Activated CD4-positive, alpha-beta T cell treated with anti-CD3 and anti-CD28 coated beads, Interleukin-2, amount 10 ng/mL, durations not matched to agents 7 days and 5 days (primary cell): ENCODE results near the gene RNF157. TPM values are rescaled to one million over a fixed set of nuclear protein-coding genes. Genes with fewer than 3 reads are reported as not detected.
"Not testable (repeated sequence)": the region's sequence is repeated elsewhere in the genome, so short reads cannot be mapped to it uniquely, and the experiment has no call there.

ENCODE experiments used
- CTCF ChIA-PET: fragments of 350-600 bp; sonication (Branson Sonifier 250); formaldehyde crosslinking; loops from one replicate; lab custom pipeline; 2021; ENCODE audit warnings: antibody characterized with exemption; lab: Charles Lee
- POLR2A ChIA-PET: fragments of 350-600 bp; sonication (Branson Sonifier 250); formaldehyde crosslinking; loops from one replicate; lab custom pipeline; 2021; ENCODE audit warnings: antibody characterized with exemption; lab: Charles Lee
- DNase-seq: peaks from one replicate; pipeline ENCODE4 v3.0.0-alpha.2; 2020
- H3K27ac Mint-ChIP-seq: one replicate; pipeline ENCODE4 v1.8.0; 2021; ENCODE audit warnings: mild to moderate bottlenecking, moderate library complexity, mixed read lengths
- H3K27me3 Mint-ChIP-seq: one replicate; pipeline ENCODE4 v1.8.0; 2021; ENCODE audit warnings: mixed read lengths
- H3K36me3 Mint-ChIP-seq: one replicate; pipeline ENCODE4 v1.8.0; 2021; ENCODE audit warnings: low read depth, mixed read lengths
- H3K4me1 Mint-ChIP-seq: one replicate; pipeline ENCODE4 v1.8.0; 2021; ENCODE audit warnings: mixed read lengths
- H3K4me3 Mint-ChIP-seq: one replicate; pipeline ENCODE4 v1.8.0; 2021; ENCODE audit warnings: mild to moderate bottlenecking, moderate library complexity, mixed read lengths
- H3K9me3 Mint-ChIP-seq: one replicate; pipeline ENCODE4 v1.8.0; 2021; ENCODE audit warnings: mixed read lengths
- total RNA-seq, 2 experiments: library from RNA; stranded (reverse); gene quantifications; one replicate each; pipeline ENCODE4 v1.2.3, GENCODE V29; 2021

Gene RNF157
- total RNA-seq, 2 experiments from 2014 or later = 121 to 129 TPM

DNA sequence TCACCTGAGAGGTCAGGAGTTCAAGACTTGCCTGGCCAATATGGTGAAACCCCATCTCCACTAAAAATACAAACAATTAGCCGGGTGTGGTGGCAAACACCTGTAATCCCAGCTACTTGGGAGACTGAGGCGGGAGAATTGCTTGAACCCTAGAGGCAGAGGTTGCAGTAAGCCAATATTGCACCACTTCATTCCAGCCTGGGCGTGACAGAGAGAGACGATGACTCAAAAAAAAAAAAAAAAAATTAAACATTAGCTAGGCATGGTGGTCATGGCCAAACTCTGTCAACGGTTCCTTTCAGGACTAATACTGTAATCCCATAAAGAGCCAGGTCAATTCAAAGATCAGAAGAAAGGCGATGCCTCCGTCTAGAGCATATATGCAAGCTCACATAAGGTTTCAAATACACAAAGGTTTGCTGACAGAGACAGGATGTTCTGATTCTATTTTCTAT lies 2.4 kb downstream of the RNF157 start:
- H3K4me1 Mint-ChIP-seq = peaks cover 71% of the 10 kb centered on the region

DNA sequence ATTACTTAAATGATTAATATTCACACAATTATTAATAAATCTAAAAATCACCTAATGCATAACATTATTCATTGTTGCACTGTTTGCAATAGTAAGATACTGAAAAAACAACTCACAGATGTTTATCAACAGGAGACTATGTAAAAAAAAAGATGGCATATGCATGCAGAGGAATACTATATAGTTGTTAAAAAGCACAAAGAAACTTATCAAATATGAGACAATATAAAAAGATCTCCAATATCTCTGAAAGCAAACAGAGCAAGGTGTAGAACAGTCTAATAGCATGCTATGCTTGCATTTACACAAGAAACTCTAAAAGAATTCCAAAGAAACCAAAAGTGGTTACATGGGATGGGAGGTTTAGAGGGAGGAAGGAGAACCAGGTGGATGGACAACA lies 3.7 kb downstream of the RNF157 start:
- peaks cover 57% of the 10 kb centered on the region for H3K36me3 Mint-ChIP-seq
- DNase-seq = no peak
- POLR2A ChIA-PET = no interaction called here
- CTCF ChIA-PET = interaction anchor here (1.5 kb wide), 1 partner anchor 35 kb away, joined by 4 read pairs; no protein-coding TSS in a partner anchor
- no peaks in the 10 kb centered on the region for H3K27me3 Mint-ChIP-seq
- H3K4me1 Mint-ChIP-seq = peaks cover 67% of the 10 kb centered on the region
- no peak overlapping the region for H3K4me3 Mint-ChIP-seq
- H3K9me3 Mint-ChIP-seq = peaks cover 2% of the 10 kb centered on the region
- H3K27ac Mint-ChIP-seq = no peak overlapping the region

More for the DNA sequence above, 2.4 kb downstream of the RNF157 start:
- Mint-ChIP-seq H3K36me3 (peaks cover 47% of the 10 kb centered on the region), H3K4me3 (peak overlapping the region; percentile 85), H3K27ac (peak overlapping the region; percentile 76), H3K9me3 (peaks cover 2% of the 10 kb centered on the region), H3K27me3 (no peaks in the 10 kb centered on the region)
- POLR2A ChIA-PET = interaction anchor here (0.6 to 0.7 kb wide), 3 partner anchors 53 to 58 kb away, joined by 3 to 11 read pairs (median 3); no protein-coding TSS in a partner anchor
- DNase-seq = no peak
- CTCF ChIA-PET = interaction anchor here (0.8 to 1.6 kb wide), 8 partner anchors 9 to 117 kb away, joined by 3 to 4 read pairs (median 3); no protein-coding TSS in a partner anchor

DNA sequence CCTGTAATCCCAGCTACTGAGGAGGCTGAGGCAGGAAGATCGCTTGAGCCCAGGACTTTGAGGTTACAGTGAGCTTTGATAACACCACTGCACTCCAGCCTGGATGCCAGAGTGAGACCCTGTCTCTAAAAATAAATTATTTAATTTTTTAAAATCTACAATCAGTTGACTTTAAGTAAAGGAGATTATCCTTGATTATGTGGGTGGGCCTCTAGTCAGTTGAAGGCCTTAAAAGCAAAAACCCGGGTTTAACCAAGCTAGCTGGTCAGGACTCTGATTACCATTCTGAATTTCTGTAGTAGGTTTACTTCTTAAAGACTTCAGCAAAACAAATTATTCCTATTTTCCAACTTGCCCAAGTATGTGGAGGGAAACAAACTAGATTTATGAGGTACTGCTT lies 4.4 kb downstream of the RNF157 start:
- ChIA-PET CTCF (interaction anchor here (1.3 kb wide), 1 partner anchor 13 kb away, joined by 3 read pairs; no protein-coding TSS in a partner anchor), POLR2A (no interaction called here)
- H3K36me3 Mint-ChIP-seq = peaks cover 60% of the 10 kb centered on the region
- no peak overlapping the region for H3K27ac Mint-ChIP-seq
- H3K9me3 Mint-ChIP-seq = peaks cover 2% of the 10 kb centered on the region
- H3K4me3 Mint-ChIP-seq = no peak overlapping the region
- no peak for DNase-seq
- peaks cover 61% of the 10 kb centered on the region for H3K4me1 Mint-ChIP-seq
- no peaks in the 10 kb centered on the region for H3K27me3 Mint-ChIP-seq

DNA sequence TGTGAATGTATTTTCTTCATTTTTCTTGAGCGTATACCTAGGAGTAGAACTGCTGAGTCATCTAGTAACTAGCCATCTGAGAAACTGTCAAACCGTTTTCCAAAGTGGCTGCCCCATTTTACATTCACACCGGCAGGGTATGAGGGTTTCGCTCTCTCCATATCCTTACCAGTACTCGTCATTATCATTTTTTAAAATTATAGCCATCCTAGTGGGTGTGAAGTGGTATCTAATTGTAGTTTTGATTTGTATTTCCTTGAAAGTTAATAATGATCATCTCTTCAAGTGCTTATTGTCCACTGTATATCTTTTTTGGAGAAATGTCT lies 6.0 kb downstream of the RNF157 start:
- H3K9me3 Mint-ChIP-seq = peaks cover 2% of the 10 kb centered on the region
- ChIA-PET POLR2A (no interaction called here), CTCF (no interaction called here)
- H3K4me1 Mint-ChIP-seq = peaks cover 68% of the 10 kb centered on the region
- H3K4me3 Mint-ChIP-seq = no peak overlapping the region
- H3K36me3 Mint-ChIP-seq = peaks cover 71% of the 10 kb centered on the region
- DNase-seq = no peak
- no peaks in the 10 kb centered on the region for H3K27me3 Mint-ChIP-seq
- no peak overlapping the region for H3K27ac Mint-ChIP-seq

DNA sequence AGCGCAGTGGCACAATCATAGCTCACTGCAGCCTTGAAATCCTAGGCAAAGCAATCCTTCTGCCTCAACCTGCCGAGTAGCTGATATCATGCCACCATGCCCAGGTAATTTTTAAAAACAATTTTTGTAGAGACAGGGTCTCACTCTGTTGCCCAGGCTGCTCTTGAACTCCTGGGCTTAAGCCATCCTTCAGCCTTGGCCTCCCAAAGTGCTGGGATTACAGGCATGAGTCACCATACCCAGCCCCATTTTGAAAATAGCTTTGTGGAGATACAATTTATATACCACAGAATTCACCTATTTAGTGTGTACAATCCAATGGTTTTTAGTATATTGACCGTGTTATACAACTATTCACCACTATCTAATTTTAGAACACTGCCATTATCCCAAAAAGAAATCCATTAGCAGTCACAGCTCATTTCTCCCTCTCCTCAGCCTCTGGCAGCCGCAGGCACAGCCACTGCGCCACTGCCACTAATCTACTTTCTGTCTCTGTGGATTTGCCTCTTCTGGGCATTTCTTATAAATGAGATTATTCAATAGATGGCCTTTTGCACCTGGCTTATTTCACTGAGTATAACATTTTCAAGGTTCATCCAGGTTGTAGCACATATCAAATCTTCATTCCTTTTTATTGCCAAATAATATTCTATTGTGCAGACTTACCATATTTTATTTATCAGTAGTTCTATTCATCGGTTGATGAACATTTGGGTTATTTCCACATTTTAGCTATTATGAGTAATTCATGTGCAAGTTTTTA lies 6.5 kb downstream of the RNF157 start:
- no peaks in the 10 kb centered on the region for H3K27me3 Mint-ChIP-seq
- H3K27ac Mint-ChIP-seq = no peak overlapping the region
- CTCF ChIA-PET = interaction anchor here (0.6 kb wide), 1 partner anchor 42 kb away, joined by 3 read pairs; no protein-coding TSS in a partner anchor
- POLR2A ChIA-PET = no interaction called here
- no peak for DNase-seq
- H3K4me1 Mint-ChIP-seq = peaks cover 68% of the 10 kb centered on the region
- H3K4me3 Mint-ChIP-seq = no peak overlapping the region
- peaks cover 73% of the 10 kb centered on the region for H3K36me3 Mint-ChIP-seq
- H3K9me3 Mint-ChIP-seq = peaks cover 2% of the 10 kb centered on the region

DNA sequence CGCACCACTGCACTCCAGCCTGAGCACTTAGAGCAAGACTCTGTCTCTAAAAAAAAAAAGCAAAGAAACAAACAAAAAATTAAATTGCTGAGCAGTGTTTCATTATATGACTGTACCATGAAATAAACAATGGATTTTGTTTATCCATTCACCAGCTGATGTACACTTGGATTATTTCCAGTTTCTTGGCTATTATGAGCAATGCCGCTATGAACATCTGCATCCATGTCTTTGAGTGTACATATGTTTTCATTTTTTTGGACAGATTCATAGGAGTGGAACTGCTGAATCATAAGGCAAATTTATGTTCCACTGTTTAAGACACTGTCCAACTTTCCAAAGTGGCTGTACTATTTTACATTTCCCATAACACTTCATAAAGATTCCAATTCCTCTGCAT lies 8.0 kb downstream of the RNF157 start:
- no peak for DNase-seq
- ChIA-PET POLR2A (no interaction called here), CTCF (interaction anchor here (1.5 kb wide), 1 partner anchor 36 kb away, joined by 3 read pairs; no protein-coding TSS in a partner anchor)
- Mint-ChIP-seq H3K4me1 (peaks cover 59% of the 10 kb centered on the region), H3K27me3 (no peaks in the 10 kb centered on the region), H3K4me3 (no peak overlapping the region), H3K36me3 (peaks cover 65% of the 10 kb centered on the region), H3K27ac (no peak overlapping the region), H3K9me3 (peaks cover 2% of the 10 kb centered on the region)

DNA sequence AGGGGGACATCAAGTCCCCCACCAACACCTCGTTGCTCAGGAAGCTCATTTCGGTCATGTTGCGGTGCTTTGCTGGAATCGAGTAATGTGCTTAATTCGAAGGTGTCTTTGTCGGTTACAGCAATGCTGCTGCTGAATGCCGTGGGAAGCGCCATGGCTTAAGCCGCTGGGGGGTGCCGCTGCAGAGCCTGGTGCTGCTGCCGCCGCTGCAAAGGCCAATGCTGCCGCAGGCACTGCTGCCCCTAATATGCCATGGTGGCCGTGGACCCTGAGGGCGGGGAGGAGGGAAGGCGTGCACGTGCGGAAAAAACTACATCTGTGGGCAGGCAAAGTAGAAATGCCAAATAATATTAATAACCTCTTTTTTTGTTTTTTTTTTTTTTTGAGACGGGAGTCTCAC lies 13.5 kb downstream of the RNF157 start:
- POLR2A ChIA-PET, H3K27me3 Mint-ChIP-seq, DNase-seq, H3K9me3 Mint-ChIP-seq, H3K4me3 Mint-ChIP-seq, CTCF ChIA-PET: not testable (repeated sequence)
- peaks cover 28% of the 10 kb centered on the region for H3K4me1 Mint-ChIP-seq
- H3K27ac Mint-ChIP-seq = peak overlapping the region; percentile 50
- H3K36me3 Mint-ChIP-seq = peaks cover 54% of the 10 kb centered on the region

DNA sequence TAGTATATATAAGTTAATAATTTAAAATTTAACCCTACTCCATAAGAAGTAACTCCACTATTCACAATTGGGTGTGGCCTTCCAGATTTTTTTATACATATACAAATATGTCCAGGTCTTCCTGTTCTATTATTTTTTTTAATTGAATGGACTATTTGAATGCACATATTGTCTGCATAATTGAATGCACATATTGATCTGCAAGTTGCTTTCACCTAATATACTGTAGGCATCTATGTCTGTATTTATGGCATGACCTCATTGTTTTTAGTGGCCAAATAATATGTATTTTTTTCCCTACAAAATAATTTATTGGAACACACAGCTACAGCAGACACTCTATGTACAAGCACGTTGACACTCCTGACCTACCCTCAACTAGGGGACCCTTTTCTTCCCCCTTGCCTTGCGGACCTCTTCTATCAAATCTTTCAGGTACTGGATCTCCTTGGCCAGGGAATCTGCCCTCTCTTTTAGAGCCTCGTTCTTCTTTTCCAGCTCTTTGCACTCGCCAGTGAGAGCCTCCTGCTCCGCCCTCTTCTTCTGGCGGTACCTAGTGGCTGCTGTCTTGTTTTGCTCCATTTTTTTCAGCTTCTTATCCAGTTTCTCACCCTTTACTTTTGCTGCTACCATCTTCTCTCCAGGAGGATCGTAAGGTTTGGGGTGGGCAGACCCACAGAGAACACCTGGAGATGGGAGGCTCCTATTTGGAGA lies 14.8 kb downstream of the RNF157 start:
- H3K9me3 Mint-ChIP-seq, H3K27me3 Mint-ChIP-seq, H3K27ac Mint-ChIP-seq, DNase-seq, H3K4me3 Mint-ChIP-seq, POLR2A ChIA-PET: not testable (repeated sequence)
- Mint-ChIP-seq H3K4me1 (peaks cover 30% of the 10 kb centered on the region), H3K36me3 (peaks cover 56% of the 10 kb centered on the region)
- CTCF ChIA-PET = interaction anchor here (1.1 kb wide), 1 partner anchor 24 kb away, joined by 3 read pairs; no protein-coding TSS in a partner anchor

DNA sequence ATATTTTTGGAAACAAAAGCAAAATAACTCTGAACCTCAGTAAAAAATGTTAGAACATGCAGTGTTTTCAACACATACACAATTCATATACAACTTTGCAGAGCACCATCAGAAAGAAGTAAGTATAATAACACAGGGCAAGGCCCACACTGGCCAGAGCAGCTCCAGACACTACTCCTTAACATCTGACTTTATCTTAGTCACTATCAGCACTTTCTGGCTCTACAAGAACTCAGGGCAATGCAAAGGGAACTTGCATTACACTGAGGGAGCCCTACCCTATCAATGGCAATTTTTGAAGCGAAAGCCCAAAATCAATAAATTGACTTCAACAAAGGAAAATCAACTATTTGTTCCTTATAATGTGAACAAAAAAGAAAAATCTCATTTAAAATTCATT lies 16.5 kb downstream of the RNF157 start:
- POLR2A ChIA-PET = no interaction called here
- Mint-ChIP-seq H3K9me3 (no peaks in the 10 kb centered on the region), H3K36me3 (peaks cover 51% of the 10 kb centered on the region), H3K27me3 (no peaks in the 10 kb centered on the region), H3K27ac (no peak overlapping the region), H3K4me3 (no peak overlapping the region), H3K4me1 (peaks cover 26% of the 10 kb centered on the region)
- CTCF ChIA-PET = no interaction called here
- DNase-seq = no peak

DNA sequence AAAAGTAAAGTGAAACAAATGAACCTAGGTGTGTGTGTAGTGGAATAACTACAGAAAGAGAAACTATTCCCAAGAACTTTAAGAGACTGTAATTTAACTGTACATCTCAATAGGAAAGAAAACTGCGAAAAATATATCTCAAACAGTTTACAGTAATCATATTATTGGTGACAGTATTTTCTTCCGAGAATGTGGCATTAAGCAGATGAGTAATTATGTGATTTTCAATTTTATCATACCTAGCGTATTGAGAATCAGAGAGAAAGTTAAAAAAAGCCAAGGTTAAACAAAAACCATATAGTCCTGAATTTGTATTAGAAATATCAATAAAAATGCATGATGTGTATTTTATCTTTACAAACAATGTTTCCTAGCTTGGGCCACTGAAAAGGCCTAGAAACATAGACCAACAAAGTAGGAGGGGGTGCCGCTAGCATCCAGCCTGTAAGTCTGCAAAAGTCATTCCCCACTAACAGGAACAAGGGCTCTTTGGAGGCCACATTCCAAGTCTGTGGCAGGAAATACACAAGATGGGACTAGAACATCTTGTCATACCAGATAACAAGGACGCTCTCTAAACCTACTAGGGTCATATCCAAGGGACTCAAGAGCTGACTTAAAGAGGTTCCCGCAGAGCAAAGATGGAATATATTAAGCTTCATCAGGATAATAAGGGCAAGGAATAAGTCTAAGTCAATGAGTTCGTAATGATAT lies 20.5 kb downstream of the RNF157 start:
- no peak for DNase-seq
- Mint-ChIP-seq H3K4me1 (peaks cover 39% of the 10 kb centered on the region), H3K9me3 (no peaks in the 10 kb centered on the region), H3K27ac (no peak overlapping the region), H3K36me3 (peaks cover 54% of the 10 kb centered on the region), H3K27me3 (no peaks in the 10 kb centered on the region), H3K4me3 (no peak overlapping the region)
- POLR2A ChIA-PET = no interaction called here
- CTCF ChIA-PET = no interaction called here

DNA sequence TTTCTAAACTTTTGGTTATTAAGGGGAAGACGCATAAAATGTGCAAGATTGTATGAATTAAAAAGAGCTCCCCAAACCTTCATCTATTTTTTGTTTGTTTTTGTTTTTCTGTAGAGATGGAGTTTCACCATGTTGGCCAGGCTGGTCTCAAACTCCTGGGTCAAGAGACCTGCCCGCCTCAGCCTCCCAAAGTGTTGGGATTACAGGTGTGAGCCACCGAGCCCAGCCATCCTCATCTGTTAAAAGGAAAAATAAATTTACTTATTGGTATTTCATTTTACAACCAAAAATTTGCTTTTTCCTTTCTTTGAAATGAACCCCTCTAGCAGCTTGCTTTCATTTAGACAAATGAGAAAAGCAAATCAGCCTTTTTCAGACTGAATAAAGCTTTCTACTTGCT lies 23.2 kb downstream of the RNF157 start:
- POLR2A ChIA-PET = interaction anchor here (0.6 kb wide), 1 partner anchor 153 kb away, joined by 3 read pairs; no protein-coding TSS in a partner anchor

DNA sequence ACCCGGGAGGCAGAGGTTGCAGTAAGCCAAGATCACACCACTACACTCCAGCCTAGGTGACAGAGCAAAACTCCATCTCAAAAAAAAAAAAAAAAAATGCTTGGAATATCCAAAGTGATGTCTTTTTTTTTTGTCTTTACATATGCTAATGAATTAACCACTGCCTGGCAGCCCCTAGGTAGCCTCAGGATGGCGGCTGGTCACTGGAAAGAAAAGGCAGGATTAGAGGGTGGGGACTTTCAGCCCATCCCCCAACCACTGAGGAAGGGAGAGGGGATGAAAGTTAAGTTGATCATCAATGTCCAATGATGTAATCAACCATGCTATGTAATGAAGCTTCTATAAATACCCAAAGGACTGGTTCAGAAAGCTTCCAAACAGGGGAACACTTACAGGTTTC lies 26.8 kb downstream of the RNF157 start:
- H3K4me1 Mint-ChIP-seq = peaks cover 69% of the 10 kb centered on the region
- H3K4me3 Mint-ChIP-seq = no peak overlapping the region
- ChIA-PET CTCF (interaction anchor here (0.6 kb wide), 1 partner anchor 425 kb away, joined by 4 read pairs; no protein-coding TSS in a partner anchor), POLR2A (interaction anchor here (0.6 kb wide), 1 partner anchor 45 kb away, joined by 8 read pairs; no protein-coding TSS in a partner anchor)
- peak overlapping the region; percentile 17 for H3K27ac Mint-ChIP-seq
- no peak for DNase-seq
- H3K36me3 Mint-ChIP-seq = peaks cover 79% of the 10 kb centered on the region
- no peaks in the 10 kb centered on the region for H3K27me3 Mint-ChIP-seq
- H3K9me3 Mint-ChIP-seq = peaks cover 2% of the 10 kb centered on the region

More for the DNA sequence above, 23.2 kb downstream of the RNF157 start:
- Mint-ChIP-seq H3K9me3 (no peaks in the 10 kb centered on the region), H3K27ac (no peak overlapping the region), H3K27me3 (no peaks in the 10 kb centered on the region), H3K36me3 (peaks cover 67% of the 10 kb centered on the region), H3K4me1 (peaks cover 54% of the 10 kb centered on the region), H3K4me3 (no peak overlapping the region)
- no peak for DNase-seq
- CTCF ChIA-PET = interaction anchor here (1.0 to 1.9 kb wide), 6 partner anchors 11 to 43 kb away, joined by 4 to 7 read pairs (median 4); no protein-coding TSS in a partner anchor
